Adrenal gland (tissue), 5 donors: Measurements from ENCODE around the gene SIM1.

Experiments used
- POLR2A ChIP-seq, 2 donors: fragments of 450-650 bp; IDR thresholded peaks; one replicate each; pipeline ENCODE4 v1.6.1; 2017; ENCODE audit warnings: antibody characterized with exemption in 2 of 2, mild to moderate bottlenecking in 2 of 2, moderate library complexity in 1 of 2
- TF ChIP-seq, protein P1 (sequence below), 6 experiments: fragments of 450-650 bp in 4 of 6; fragments of 200-600 bp in 2 of 6; sonication (generic) in 1 of 6; IDR thresholded peaks; 1 replicate in 5 of 6; 2 replicates in 1 of 6; pipeline versions ENCODE4 v1.5.1 to v1.8.0; 2016 to 2021; ENCODE audit warnings: antibody characterized with exemption in 6 of 6, mild to moderate bottlenecking in 2 of 6, moderate library complexity in 1 of 6
- donor health status: DM: no; HTN: no; CAD: no.

DNA sequence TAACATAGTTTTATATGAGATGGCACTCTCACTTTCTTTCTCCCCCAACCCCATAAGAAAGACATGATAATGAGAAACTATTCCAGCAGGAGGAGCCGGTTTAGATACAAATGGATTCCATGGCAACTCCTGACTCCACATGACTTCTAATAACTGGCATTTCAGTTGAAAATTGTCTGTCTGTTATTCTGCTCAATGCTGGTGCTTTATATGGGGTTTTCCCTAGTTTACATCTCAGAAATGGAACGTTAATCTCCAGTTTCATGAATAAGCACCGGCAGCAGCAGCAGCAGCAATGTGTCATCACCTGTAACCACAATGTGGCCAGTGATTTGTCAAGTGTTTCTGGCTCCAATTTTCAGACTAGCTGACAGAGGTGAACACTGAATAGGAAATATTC, 8.0 kb upstream of the SIM1 start:
- no peak for TF ChIP-seq POLR2A (IDR thresholded peaks at IDR 0.05)
- TF ChIP-seq, protein P1, sequence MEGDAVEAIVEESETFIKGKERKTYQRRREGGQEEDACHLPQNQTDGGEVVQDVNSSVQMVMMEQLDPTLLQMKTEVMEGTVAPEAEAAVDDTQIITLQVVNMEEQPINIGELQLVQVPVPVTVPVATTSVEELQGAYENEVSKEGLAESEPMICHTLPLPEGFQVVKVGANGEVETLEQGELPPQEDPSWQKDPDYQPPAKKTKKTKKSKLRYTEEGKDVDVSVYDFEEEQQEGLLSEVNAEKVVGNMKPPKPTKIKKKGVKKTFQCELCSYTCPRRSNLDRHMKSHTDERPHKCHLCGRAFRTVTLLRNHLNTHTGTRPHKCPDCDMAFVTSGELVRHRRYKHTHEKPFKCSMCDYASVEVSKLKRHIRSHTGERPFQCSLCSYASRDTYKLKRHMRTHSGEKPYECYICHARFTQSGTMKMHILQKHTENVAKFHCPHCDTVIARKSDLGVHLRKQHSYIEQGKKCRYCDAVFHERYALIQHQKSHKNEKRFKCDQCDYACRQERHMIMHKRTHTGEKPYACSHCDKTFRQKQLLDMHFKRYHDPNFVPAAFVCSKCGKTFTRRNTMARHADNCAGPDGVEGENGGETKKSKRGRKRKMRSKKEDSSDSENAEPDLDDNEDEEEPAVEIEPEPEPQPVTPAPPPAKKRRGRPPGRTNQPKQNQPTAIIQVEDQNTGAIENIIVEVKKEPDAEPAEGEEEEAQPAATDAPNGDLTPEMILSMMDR (IDR thresholded peaks at IDR 0.05): no peak
